ENCODE measurements around the gene ZNF423.

ZNF423 gene

DNA sequence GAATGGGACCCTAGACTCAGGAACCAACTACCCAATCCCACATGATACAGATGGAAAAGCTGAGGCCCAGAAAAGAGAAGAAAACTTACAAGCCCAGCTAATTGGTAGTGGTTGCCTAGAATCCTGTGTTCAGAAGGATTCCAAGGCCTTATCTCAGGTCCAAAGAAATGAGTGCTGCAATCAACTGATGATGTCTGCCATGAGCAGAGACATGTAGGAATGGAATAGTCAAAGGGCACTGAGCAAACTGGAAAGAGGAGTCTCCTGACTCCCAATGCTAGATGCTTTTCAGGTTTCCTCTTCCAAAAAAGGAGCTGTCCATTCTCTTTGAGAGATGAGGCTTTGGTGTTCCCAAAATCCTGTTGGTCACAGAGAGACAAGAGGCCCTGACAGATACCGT lies 210.6 kb downstream of the ZNF423 start:
- Histone ChIP-seq H4K8ac (ENCODE audit: low read length) (no peak overlapping the region), H4K91ac (ENCODE audit: low read length) (no peak overlapping the region), H3K9me3 (ENCODE audit: control insufficient read depth, low read length) (peaks cover 23% of the 10 kb centered on the region), H2BK5ac (ENCODE audit: low read depth, low read length, poor library complexity, severe bottlenecking) (no peak overlapping the region), H3K36me3 (ENCODE audit: control insufficient read depth in 1 of 2, insufficient read depth in 2 of 2, low read depth in 1 of 2, low read length in 2 of 2) (no peaks in the 10 kb centered on the region), H3K23ac (ENCODE audit: low read length in 2 of 2) (no peak overlapping the region), H2BK120ac (ENCODE audit: low read depth, low read length) (no peak overlapping the region), H2BK15ac (ENCODE audit: low read depth, poor library complexity, severe bottlenecking) (no peak overlapping the region), H3K4me3 (ENCODE audit: insufficient read depth in 1 of 2, low read depth in 1 of 2, low read length in 2 of 2) (no peak overlapping the region), H3K27me3 (ENCODE audit: control insufficient read depth in 1 of 2, insufficient read depth in 1 of 2, low read length in 2 of 2) (no peaks in the 10 kb centered on the region), H2AK5ac (ENCODE audit: low read length, severe bottlenecking) (peak overlapping the region; percentile 46), H3K4ac (ENCODE audit: low read depth in 1 of 2, low read length in 2 of 2) (no peak overlapping the region), H3K18ac (ENCODE audit: low read depth in 1 of 2, low read length in 2 of 2) (no peak overlapping the region), H3K9ac (ENCODE audit: low read length) (no peak overlapping the region), H3K27ac (ENCODE audit: low read length, poor library complexity, severe bottlenecking) (no peak overlapping the region), H2AFZ (ENCODE audit: low read depth, low read length) (no peak overlapping the region), H3K79me1 (replicated peaks; ENCODE audit: low read length, poor library complexity, severe bottlenecking) (no peaks in the 10 kb centered on the region), H3K14ac (ENCODE audit: low read length in 2 of 2) (no peak overlapping the region), H2BK12ac (ENCODE audit: low read length in 2 of 2) (no peak overlapping the region), H3K4me1 (ENCODE audit: control insufficient read depth, insufficient read depth, low read depth, low read length) (peaks cover 29% of the 10 kb centered on the region), H3K4me2 (ENCODE audit: low read length, poor library complexity, severe bottlenecking) (no peak overlapping the region)
- no CpG with 5 or more reads among the region's 1 CpG for WGBS
- no peak for DNase-seq

- H2AK5ac ChIP-seq (ENCODE audit: low read length, severe bottlenecking), result no peak overlapping the region
- no peaks in the 10 kb centered on the region for H3K36me3 ChIP-seq (ENCODE audit: control insufficient read depth in 1 of 2, insufficient read depth in 2 of 2, low read depth in 1 of 2, low read length in 2 of 2)
- H2BK15ac ChIP-seq (ENCODE audit: low read depth, poor library complexity, severe bottlenecking), result peak overlapping the region; percentile 20
- H4K8ac ChIP-seq (ENCODE audit: low read length), result peak overlapping the region; percentile 79
- H3K9ac ChIP-seq (ENCODE audit: low read length), result peak overlapping the region; percentile 70
- no peak overlapping the region for H3K4me2 ChIP-seq (ENCODE audit: low read length, poor library complexity, severe bottlenecking)
- no peak overlapping the region for H3K23ac ChIP-seq (ENCODE audit: low read length in 2 of 2)
- no peak overlapping the region for H2BK5ac ChIP-seq (ENCODE audit: low read depth, low read length, poor library complexity, severe bottlenecking)
- H4K91ac ChIP-seq (ENCODE audit: low read length), result peak overlapping the region; percentile 5
- H2AFZ ChIP-seq (ENCODE audit: low read depth, low read length), result peak overlapping the region; percentile 33
- peaks cover 23% of the 10 kb centered on the region for H3K9me3 ChIP-seq (ENCODE audit: control insufficient read depth, low read length)
- 72% methylated on average over 4 of the region's 4 CpGs for WGBS
- H3K4me3 ChIP-seq (ENCODE audit: insufficient read depth in 1 of 2, low read depth in 1 of 2, low read length in 2 of 2), result peak overlapping the region in 1 of 2 experiments; percentile 56
- peak overlapping the region in 1 of 2 experiments; percentile 46 for H2BK12ac ChIP-seq (ENCODE audit: low read length in 2 of 2)
- H3K18ac ChIP-seq (ENCODE audit: low read depth in 1 of 2, low read length in 2 of 2), result peak overlapping the region; percentile 3 to 87
- no peaks in the 10 kb centered on the region for H3K79me1 ChIP-seq (replicated peaks; ENCODE audit: low read length, poor library complexity, severe bottlenecking)
- no peaks in the 10 kb centered on the region for H3K27me3 ChIP-seq (ENCODE audit: control insufficient read depth in 1 of 2, insufficient read depth in 1 of 2, low read length in 2 of 2)
- H3K4me1 ChIP-seq (ENCODE audit: control insufficient read depth, insufficient read depth, low read depth, low read length), result peaks cover 34% of the 10 kb centered on the region
- H2BK120ac ChIP-seq (ENCODE audit: low read depth, low read length), result no peak overlapping the region
- H3K27ac ChIP-seq (ENCODE audit: low read length, poor library complexity, severe bottlenecking), result peak overlapping the region; percentile 89
- H3K14ac ChIP-seq (ENCODE audit: low read length in 2 of 2), result no peak overlapping the region
- DNase-seq, result peak; percentile 6
- peak overlapping the region in 1 of 2 experiments; percentile 71 for H3K4ac ChIP-seq (ENCODE audit: low read depth in 1 of 2, low read length in 2 of 2)
Observed at GRCh38 chr16:49644145-49644463, 211.8 kb downstream of the ZNF423 start.

DNA sequence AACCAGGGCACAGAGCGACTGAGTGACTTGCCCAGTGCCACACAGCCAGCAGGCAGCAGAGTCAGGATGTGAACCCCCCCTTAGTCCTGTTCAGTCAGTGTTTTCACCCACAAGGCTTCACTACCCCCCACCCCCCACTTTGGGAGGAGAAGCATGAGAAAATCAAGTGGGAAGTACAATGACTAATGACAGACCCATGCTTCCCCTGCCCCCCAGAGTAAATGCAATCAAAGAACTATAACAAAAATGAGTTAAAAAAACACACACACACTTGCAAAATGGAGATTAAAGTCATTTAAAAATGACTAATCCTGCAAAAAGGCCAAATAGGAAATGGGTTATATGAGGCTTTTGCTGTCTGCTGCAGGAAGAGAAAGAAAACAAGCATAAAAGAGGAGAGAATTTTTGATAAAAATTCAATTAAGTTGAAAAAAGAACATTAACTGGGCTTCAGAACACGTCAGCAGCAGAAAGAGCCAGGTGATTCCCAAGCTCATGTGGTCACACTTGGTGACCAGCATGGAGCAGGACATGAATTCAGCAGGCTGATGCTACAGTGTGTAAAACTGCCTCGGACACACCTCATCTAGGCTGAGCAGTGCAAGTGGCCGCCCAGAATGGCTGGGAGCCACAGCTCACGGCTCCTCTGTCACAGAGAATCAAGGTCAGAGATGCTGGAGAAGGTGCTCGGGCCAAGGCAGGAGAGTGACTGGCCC lies 212.3 kb downstream of the ZNF423 start:
- H3K27me3 ChIP-seq (ENCODE audit: control insufficient read depth in 1 of 2, insufficient read depth in 1 of 2, low read length in 2 of 2), result no peaks in the 10 kb centered on the region
- peak overlapping the region; percentile 89 for H3K27ac ChIP-seq (ENCODE audit: low read length, poor library complexity, severe bottlenecking)
- H3K36me3 ChIP-seq (ENCODE audit: control insufficient read depth in 1 of 2, insufficient read depth in 2 of 2, low read depth in 1 of 2, low read length in 2 of 2), result peaks cover 0 to under 1% of the 10 kb centered on the region in 2 experiments
- peaks cover 39% of the 10 kb centered on the region for H3K4me1 ChIP-seq (ENCODE audit: control insufficient read depth, insufficient read depth, low read depth, low read length)
- H3K9me3 ChIP-seq (ENCODE audit: control insufficient read depth, low read length), result peaks cover 18% of the 10 kb centered on the region
- no peaks in the 10 kb centered on the region for H3K79me1 ChIP-seq (replicated peaks; ENCODE audit: low read length, poor library complexity, severe bottlenecking)
- no peak overlapping the region for H2BK120ac ChIP-seq (ENCODE audit: low read depth, low read length)
- H2BK5ac ChIP-seq (ENCODE audit: low read depth, low read length, poor library complexity, severe bottlenecking), result no peak overlapping the region
- H2AFZ ChIP-seq (ENCODE audit: low read depth, low read length), result peak overlapping the region; percentile 33
- H4K91ac ChIP-seq (ENCODE audit: low read length), result peak overlapping the region; percentile 5
- peak; percentile 68 for DNase-seq
- peak overlapping the region in 1 of 2 experiments; percentile 46 for H2BK12ac ChIP-seq (ENCODE audit: low read length in 2 of 2)
- peak overlapping the region; percentile 3 to 87 for H3K18ac ChIP-seq (ENCODE audit: low read depth in 1 of 2, low read length in 2 of 2)
- H3K4ac ChIP-seq (ENCODE audit: low read depth in 1 of 2, low read length in 2 of 2), result peak overlapping the region in 1 of 2 experiments; percentile 71
- peak overlapping the region; percentile 20 for H2BK15ac ChIP-seq (ENCODE audit: low read depth, poor library complexity, severe bottlenecking)
- no peak overlapping the region for H3K23ac ChIP-seq (ENCODE audit: low read length in 2 of 2)
- peak overlapping the region in 1 of 2 experiments; percentile 56 for H3K4me3 ChIP-seq (ENCODE audit: insufficient read depth in 1 of 2, low read depth in 1 of 2, low read length in 2 of 2)
- H3K9ac ChIP-seq (ENCODE audit: low read length), result peak overlapping the region; percentile 70
- peak overlapping the region in 1 of 2 experiments; percentile 37 for H3K14ac ChIP-seq (ENCODE audit: low read length in 2 of 2)
- 46% methylated on average over 6 of the region's 6 CpGs for WGBS
- H4K8ac ChIP-seq (ENCODE audit: low read length), result peak overlapping the region; percentile 79
- no peak overlapping the region for H2AK5ac ChIP-seq (ENCODE audit: low read length, severe bottlenecking)
- no peak overlapping the region for H3K4me2 ChIP-seq (ENCODE audit: low read length, poor library complexity, severe bottlenecking)

DNA sequence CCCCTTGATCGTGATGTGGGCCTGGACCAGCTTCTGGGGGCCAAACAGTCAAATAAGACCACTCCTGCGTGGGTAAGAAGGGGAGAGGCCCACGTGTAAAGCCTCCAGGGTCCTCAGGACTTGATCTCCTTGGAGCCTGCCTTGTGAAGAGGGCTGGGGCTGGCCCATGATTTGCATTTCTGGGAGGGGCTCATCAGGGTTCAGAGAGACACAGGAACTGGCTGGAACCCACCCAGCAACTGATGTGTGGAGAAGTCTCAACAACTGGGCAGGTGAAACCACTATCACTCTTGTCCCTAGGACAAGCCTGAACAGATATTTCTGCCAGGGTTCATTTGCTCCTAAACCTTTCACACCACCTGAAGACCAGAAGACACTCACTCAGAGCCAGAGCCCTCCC lies 214.7 kb downstream of the ZNF423 start:
- H4K91ac ChIP-seq (ENCODE audit: low read length), result peak overlapping the region; percentile 34

More for the DNA sequence above, 214.7 kb downstream of the ZNF423 start:
- no peak overlapping the region for H3K27ac ChIP-seq (ENCODE audit: low read length, poor library complexity, severe bottlenecking)
- H3K4me2 ChIP-seq (ENCODE audit: low read length, poor library complexity, severe bottlenecking), result no peak overlapping the region
- H3K9ac ChIP-seq (ENCODE audit: low read length), result no peak overlapping the region
- no peak overlapping the region for H3K4me3 ChIP-seq (ENCODE audit: insufficient read depth in 1 of 2, low read depth in 1 of 2, low read length in 2 of 2)
- no peaks in the 10 kb centered on the region for H3K27me3 ChIP-seq (ENCODE audit: control insufficient read depth in 1 of 2, insufficient read depth in 1 of 2, low read length in 2 of 2)
- H3K4ac ChIP-seq (ENCODE audit: low read depth in 1 of 2, low read length in 2 of 2), result peak overlapping the region; percentile 5 to 19
- no peaks in the 10 kb centered on the region for H3K9me3 ChIP-seq (ENCODE audit: control insufficient read depth, low read length)
- no peaks in the 10 kb centered on the region for H3K79me1 ChIP-seq (replicated peaks; ENCODE audit: low read length, poor library complexity, severe bottlenecking)
- H3K14ac ChIP-seq (ENCODE audit: low read length in 2 of 2), result peak overlapping the region in 1 of 2 experiments; percentile 45
- WGBS, result 84% methylated on average over 3 of the region's 3 CpGs
- H2BK120ac ChIP-seq (ENCODE audit: low read depth, low read length), result peak overlapping the region; percentile 43
- H2AFZ ChIP-seq (ENCODE audit: low read depth, low read length), result no peak overlapping the region
- H2AK5ac ChIP-seq (ENCODE audit: low read length, severe bottlenecking), result peak overlapping the region; percentile 46
- peak overlapping the region in 1 of 2 experiments; percentile 79 for H2BK12ac ChIP-seq (ENCODE audit: low read length in 2 of 2)
- H2BK5ac ChIP-seq (ENCODE audit: low read depth, low read length, poor library complexity, severe bottlenecking), result no peak overlapping the region
- H3K4me1 ChIP-seq (ENCODE audit: control insufficient read depth, insufficient read depth, low read depth, low read length), result peaks cover 40% of the 10 kb centered on the region
- H3K36me3 ChIP-seq (ENCODE audit: control insufficient read depth in 1 of 2, insufficient read depth in 2 of 2, low read depth in 1 of 2, low read length in 2 of 2), result peaks cover 15 to 24% of the 10 kb centered on the region in 2 experiments
- H3K23ac ChIP-seq (ENCODE audit: low read length in 2 of 2), result no peak overlapping the region
- H4K8ac ChIP-seq (ENCODE audit: low read length), result peak overlapping the region; percentile 10
- peak overlapping the region; percentile 10 to 56 for H3K18ac ChIP-seq (ENCODE audit: low read depth in 1 of 2, low read length in 2 of 2)
- DNase-seq, result no peak
- H2BK15ac ChIP-seq (ENCODE audit: low read depth, poor library complexity, severe bottlenecking), result peak overlapping the region; percentile 0

Data from mesenchymal stem cell (in vitro differentiated cells and primary cell).